Mammary epithelial cell (primary cell): ENCODE data around the gene COL6A1.

ENCODE experiments used
- CTCF ChIP-seq, 2 donors: IDR thresholded peaks in 1 of 2; conservative IDR thresholded peaks in 1 of 2; 2 replicates each; pipeline ENCODE4 v1.5.1; 2011 to 2012; ENCODE audit warnings: inconsistent platforms in 2 of 2, low read length in 2 of 2, mild to moderate bottlenecking in 2 of 2, control low read depth in 1 of 2, low read depth in 1 of 2; ENCODE audit not compliant: insufficient read depth in 1 of 2; ENCODE audit errors: extremely low read depth in 1 of 2
- EZH2 ChIP-seq: IDR thresholded peaks from 2 replicates; pipeline ENCODE4 v1.6.1; 2012; ENCODE audit warnings: low read length, inconsistent platforms, borderline replicate concordance

- TF ChIP-seq CTCF (conservative IDR thresholded peaks at IDR 0.05 in 1 of 2, IDR thresholded peaks at IDR 0.05 in 1 of 2; ENCODE audit: extremely low read depth in 1 of 2, insufficient read depth in 1 of 2, low read depth in 1 of 2, low read length in 2 of 2): no peak
- no peak for TF ChIP-seq EZH2
Measured at GRCh38 chr21:46032100-46032499, 50.5 kb downstream of the COL6A1 start.
